LoVo (cell line): ENCODE results near the gene RAB43.
"Not testable (repeated sequence)": the region's sequence is repeated elsewhere in the genome, so short reads cannot be mapped to it uniquely, and the experiment has no call there.

ENCODE experiments used
- DNase-seq: peaks from one replicate; pipeline ENCODE4 v3.0.0-alpha.2; 2016; ENCODE audit warnings: low spot score

Gene RAB43

GRCh38 chr3:129122412-129123011, 908 bp upstream of the RAB43 start:
- DNase-seq: no peak

- no peak for DNase-seq
These were observed 400 bp downstream of the RAB43 start for GRCh38 chr3:129121016-129121791.

- DNase-seq: peak; percentile 73
These were observed 1.2 kb downstream of the RAB43 start for GRCh38 chr3:129120254-129121004.

GRCh38 chr3:129119365-129120100, 2.1 kb downstream of the RAB43 start:
- DNase-seq: no peak

GRCh38 chr3:129118745-129119144, 2.9 kb downstream of the RAB43 start:
- DNase-seq: no peak

- DNase-seq: no peak
These were observed 4.5 kb downstream of the RAB43 start for GRCh38 chr3:129117134-129117533.

- no peak for DNase-seq
These were observed 5.1 kb downstream of the RAB43 start for GRCh38 chr3:129116482-129116946.

GRCh38 chr3:129114455-129114854, 7.1 kb downstream of the RAB43 start:
- DNase-seq: no peak

GRCh38 chr3:129112308-129113052, 9.1 kb downstream of the RAB43 start:
- DNase-seq: peak; percentile 46

- not testable (repeated sequence) for DNase-seq
These were observed 10.4 kb downstream of the RAB43 start for GRCh38 chr3:129111076-129111780.

GRCh38 chr3:129107793-129108192, 13.8 kb downstream of the RAB43 start:
- no peak for DNase-seq

- DNase-seq: no peak
These were observed 14.6 kb downstream of the RAB43 start for GRCh38 chr3:129106866-129107565.

- DNase-seq: no peak
These were observed 15.3 kb downstream of the RAB43 start for GRCh38 chr3:129106320-129106719.

- DNase-seq: no peak
These were observed 15.7 kb downstream of the RAB43 start for GRCh38 chr3:129105862-129106261.

- no peak for DNase-seq
These were observed 17.0 kb downstream of the RAB43 start for GRCh38 chr3:129104498-129105079.

GRCh38 chr3:129104051-129104450, 17.6 kb downstream of the RAB43 start:
- no peak for DNase-seq

GRCh38 chr3:129103296-129103695, 18.3 kb downstream of the RAB43 start:
- no peak for DNase-seq

GRCh38 chr3:129101370-129102138, 20.1 kb downstream of the RAB43 start:
- no peak for DNase-seq

GRCh38 chr3:129100274-129100673, 21.3 kb downstream of the RAB43 start:
- DNase-seq: no peak
